IMR-90 (cell line): ENCODE results near the gene MAP2K5. TPM values are rescaled to one million over a fixed set of nuclear protein-coding genes. Genes with fewer than 3 reads are reported as not detected.

Experiments
- ATAC-seq: fragments of 200-7000 bp; cut with Tn5 transposase; 2 replicates; pipeline ENCODE4 v1.9.1; 2020; ENCODE audit warnings: low read depth, mild to moderate bottlenecking, moderate library complexity
- BruUV-seq: library from RNA; stranded (reverse); fragments of 400-500 nt; replicated peaks from 2 replicates; lab custom pipeline; 2021; lab: Mats Ljungman, UMichigan
- CTCF ChIA-PET: fragments of 300-600 bp; formaldehyde crosslinking; extraction: SDS; loops from one replicate; lab custom pipeline; 2021; ENCODE audit warnings: antibody characterized with exemption; lab: Yijun Ruan, JAX
- POLR2A ChIA-PET: fragments of 300-600 bp; sonication (Branson Sonifier 250); formaldehyde crosslinking; loops from one replicate; lab custom pipeline; 2022; ENCODE audit warnings: antibody characterized with exemption; ENCODE audit not compliant: unreplicated experiment; lab: Charles Lee
- DNase-seq: peaks from one replicate; pipeline ENCODE4 v3.0.0; 2013
- H2AFZ ChIP-seq: replicated peaks from 2 replicates; pipeline ENCODE3; 2013; ENCODE audit warnings: low read length, mild to moderate bottlenecking; ENCODE audit not compliant: poor library complexity
- H2AK5ac ChIP-seq: 2 replicates; pipeline ENCODE4 v1.6.1; 2013; ENCODE audit warnings: low read depth, low read length, inconsistent platforms
- H2AK9ac ChIP-seq: replicated peaks from 2 replicates; pipeline ENCODE3; 2013; ENCODE audit warnings: mild to moderate bottlenecking, low read depth, low read length, moderate library complexity; ENCODE audit not compliant: poor library complexity
- H2BK120ac ChIP-seq: 2 replicates; pipeline ENCODE4 v1.6.1; 2013; ENCODE audit warnings: low read depth, low read length, inconsistent platforms
- H2BK15ac ChIP-seq: 3 replicates; pipeline ENCODE4 v1.6.1; 2013; ENCODE audit warnings: low read depth, low read length, inconsistent platforms
- H2BK20ac ChIP-seq: 2 replicates; pipeline ENCODE4 v1.6.1; 2013; ENCODE audit warnings: low read depth, mild to moderate bottlenecking, inconsistent platforms, low read length, moderate library complexity
- H2BK5ac ChIP-seq: 2 replicates; pipeline ENCODE4 v1.6.1; 2013; ENCODE audit warnings: mild to moderate bottlenecking, low read depth, low read length, inconsistent platforms; ENCODE audit not compliant: poor library complexity, severe bottlenecking
- H3K14ac ChIP-seq: replicated peaks from 2 replicates; pipeline ENCODE4 v1.6.1; 2013; ENCODE audit warnings: low read depth, low read length, inconsistent platforms
- H3K18ac ChIP-seq: 2 replicates; pipeline ENCODE4 v1.6.1; 2013; ENCODE audit warnings: low read depth, low read length, control low read depth
- H3K23ac ChIP-seq: 2 replicates; pipeline ENCODE4 v1.6.1; 2013; ENCODE audit warnings: low read depth, low read length, inconsistent platforms
- H3K27ac ChIP-seq: 2 replicates; pipeline ENCODE4 v1.5.1; 2013; ENCODE audit warnings: mild to moderate bottlenecking, control low read depth, low read length; ENCODE audit not compliant: insufficient read depth
- H3K27me3 ChIP-seq: 2 replicates; pipeline ENCODE4 v1.6.1; 2013; ENCODE audit warnings: low read length; ENCODE audit not compliant: control insufficient read depth, insufficient read depth
- H3K36me3 ChIP-seq: 2 replicates; pipeline ENCODE4 v1.6.1; 2013; ENCODE audit warnings: low read length, mixed read lengths; ENCODE audit not compliant: control insufficient read depth, insufficient read depth
- H3K4ac ChIP-seq: 2 replicates; pipeline ENCODE4 v1.6.1; 2013; ENCODE audit warnings: low read depth, low read length, inconsistent platforms
- H3K4me1 ChIP-seq: 2 replicates; pipeline ENCODE4 v1.6.1; 2013; ENCODE audit warnings: low read length, mixed read lengths; ENCODE audit not compliant: control insufficient read depth, insufficient read depth
- H3K4me2 ChIP-seq: 2 replicates; pipeline ENCODE4 v1.6.1; 2013; ENCODE audit warnings: low read depth, mild to moderate bottlenecking, control low read depth, low read length, moderate library complexity
- H3K4me3 ChIP-seq: 2 replicates; pipeline ENCODE4 v1.5.1; 2013; ENCODE audit warnings: low read depth, mild to moderate bottlenecking, control low read depth, low read length, moderate library complexity; ENCODE audit not compliant: insufficient read depth
- H3K56ac ChIP-seq: 2 replicates; pipeline ENCODE4 v1.6.1; 2013; ENCODE audit warnings: low read length, inconsistent platforms; ENCODE audit not compliant: insufficient read depth; ENCODE audit errors: extremely low read depth
- H3K79me1 ChIP-seq, 2 experiments: 2 replicates each; pipeline ENCODE4 v1.6.1; 2013; ENCODE audit warnings: low read length in 2 of 2, inconsistent platforms in 1 of 2, low read depth in 1 of 2
- H3K9ac ChIP-seq: 2 replicates; pipeline ENCODE4 v1.6.1; 2013; ENCODE audit warnings: low read depth, low read length, control low read depth
- H3K9me1 ChIP-seq: 2 replicates; pipeline ENCODE4 v1.6.1; 2013; ENCODE audit warnings: low read length, inconsistent platforms; ENCODE audit not compliant: insufficient read depth
- H3K9me3 ChIP-seq: 2 replicates; pipeline ENCODE4 v1.6.1; 2013; ENCODE audit warnings: low read length; ENCODE audit not compliant: control insufficient read depth, insufficient read depth
- H4K20me1 ChIP-seq: 2 replicates; pipeline ENCODE4 v1.6.1; 2013; ENCODE audit warnings: low read length, inconsistent platforms; ENCODE audit not compliant: insufficient read depth
- H4K5ac ChIP-seq: 2 replicates; pipeline ENCODE4 v1.6.1; 2013; ENCODE audit warnings: mild to moderate bottlenecking, low read depth, low read length, control low read depth
- H4K8ac ChIP-seq, 2 experiments: 2 replicates each; pipeline ENCODE4 v1.6.1; 2013; ENCODE audit warnings: low read depth in 2 of 2, low read length in 2 of 2, control low read depth in 1 of 2, inconsistent platforms in 1 of 2
- H4K91ac ChIP-seq: 2 replicates; pipeline ENCODE4 v1.6.1; 2013; ENCODE audit warnings: low read depth, low read length, inconsistent platforms; ENCODE audit not compliant: insufficient read depth
- CHD1 ChIP-seq: IDR thresholded peaks from 2 replicates; pipeline ENCODE4 v1.6.1; 2012; ENCODE audit warnings: low read depth, low read length, improper control_type of control experiment
- CTCF ChIP-seq: conservative IDR thresholded peaks from 2 replicates; pipeline ENCODE4 v1.5.1; 2012; ENCODE audit warnings: mild to moderate bottlenecking, low read depth, low read length, improper control_type of control experiment
- MXI1 ChIP-seq: IDR thresholded peaks from 2 replicates; pipeline ENCODE4 v1.6.1; 2012; ENCODE audit warnings: low read depth, mild to moderate bottlenecking, low read length, moderate library complexity, borderline replicate concordance
- POLR2A ChIP-seq: IDR thresholded peaks from 2 replicates; pipeline ENCODE4 v1.6.1; 2012; ENCODE audit warnings: mild to moderate bottlenecking, low read depth, low read length
- RAD21 ChIP-seq: IDR thresholded peaks from 2 replicates; pipeline ENCODE4 v1.6.1; 2012; ENCODE audit warnings: low read length, improper control_type of control experiment
- USF2 ChIP-seq: fragments of 150-350 bp; IDR thresholded peaks from 2 replicates; pipeline ENCODE4 v1.6.1; 2017; ENCODE audit warnings: mild to moderate bottlenecking, antibody characterized with exemption, low read length, low read depth
- WGBS, 2 experiments: methylation state at CpG; one replicate each; pipeline versions ENCODE4 v1.1.5 to v1.1.7; 2013; ENCODE audit warnings: missing lambda C conversion rate in 2 of 2; ENCODE audit not compliant: insufficient read length in 1 of 2; ENCODE audit errors: extremely low coverage in 2 of 2; 5-methylcytosine and 5-hydroxymethylcytosine counted together
- dilution Hi-C: fragments of 300-500 bp; cut with HindIII; formaldehyde crosslinking; loops from one replicate; pipeline ENCODE4 v1.14.3; 2018; ENCODE audit warnings: low sequenced_read_pairs; ENCODE audit not compliant: unreplicated experiment
- in situ Hi-C: fragments of 300-500 bp; cut with MboI; formaldehyde crosslinking; loops from 3 replicates; pipeline ENCODE4 v1.14.3; 2019; ENCODE audit warnings: low sequenced_read_pairs, inconsistent platforms, mixed read lengths
- intact Hi-C: fragments of 100-400 bp; cut with micrococcal nuclease; formaldehyde crosslinking; loops from 2 replicates; pipeline ENCODE4 v1.10.0; 2022
- polyA plus RNA-seq, 3 experiments: library from polyadenylated mRNA; depleted of rRNA; stranded (reverse); fragments of >200 nt; gene quantifications; 2 replicates each; pipeline ENCODE4 v1.2.3, GENCODE V29; 2012; ENCODE audit warnings: low replicate concordance in 1 of 3
- total RNA-seq: library from RNA; depleted of rRNA; stranded (reverse); fragments of >200 nt; gene quantifications from 2 replicates; pipeline ENCODE4 v1.2.3, GENCODE V29; 2012

The MAP2K5 gene
- total and polyA plus RNA-seq, 2 of the 4 experiments (the other 2 are of a cell fraction): 1.6 to 6.1 TPM

GRCh38 chr15:67570875-67571647 lies 28.6 kb downstream of the MAP2K5 start:
- Histone ChIP-seq H2BK5ac (no peak overlapping the region), H4K8ac (no peak overlapping the region), H3K56ac (no peak overlapping the region), H3K4me2 (no peak overlapping the region), H3K9ac (no peak overlapping the region), H3K4ac (no peak overlapping the region), H3K79me1 (peaks cover 0 to 11% of the 10 kb centered on the region in 2 experiments; a peak in 2 of 4 replicates), H2BK120ac (no peak overlapping the region), H4K20me1 (0 out of 2 replicates have a peak, but pooled peaks cover 3% of the 10 kb centered on the region), H2BK15ac (no peak overlapping the region), H2AFZ (no peak overlapping the region), H3K4me3 (no peak overlapping the region), H3K23ac (no peak overlapping the region), H3K9me3 (no peaks in the 10 kb centered on the region), H3K36me3 (peaks cover 2% of the 10 kb centered on the region; the same call in 1 of the 2 replicates), H3K27ac (no peak overlapping the region), H2BK20ac (no peak overlapping the region), H2AK9ac (no peak overlapping the region), H3K9me1 (peaks cover 11% of the 10 kb centered on the region), H4K91ac (no peak overlapping the region), H3K14ac (no peak overlapping the region), H4K5ac (no peak overlapping the region), H3K4me1 (peaks cover 5% of the 10 kb centered on the region), H2AK5ac (no peak overlapping the region), H3K27me3 (no peaks in the 10 kb centered on the region), H3K18ac (no peak overlapping the region)
- DNase-seq (no peak), ATAC-seq (no peak)
- dilution Hi-C loops: no loop called here
- TF ChIP-seq RAD21 (no peak), POLR2A (no peak), MXI1 (no peak), CHD1 (no peak), CTCF (no peak), USF2 (no peak)
- WGBS, 2 experiments: no CpG with 5 or more reads among the region's 4 CpGs
- intact Hi-C loops: no loop called here
- no TSS peak for BruUV-seq
- ChIA-PET CTCF (no interaction called here), POLR2A (no interaction called here)
- in situ Hi-C loops: no loop called here
